ENCODE results near the gene NCK2. TPM values are rescaled to one million over a fixed set of nuclear protein-coding genes. Genes with fewer than 3 reads are reported as not detected.

Gene NCK2
- total and polyA plus RNA-seq, 2 experiments from 2014 or later = 72.6 to 100 TPM

DNA sequence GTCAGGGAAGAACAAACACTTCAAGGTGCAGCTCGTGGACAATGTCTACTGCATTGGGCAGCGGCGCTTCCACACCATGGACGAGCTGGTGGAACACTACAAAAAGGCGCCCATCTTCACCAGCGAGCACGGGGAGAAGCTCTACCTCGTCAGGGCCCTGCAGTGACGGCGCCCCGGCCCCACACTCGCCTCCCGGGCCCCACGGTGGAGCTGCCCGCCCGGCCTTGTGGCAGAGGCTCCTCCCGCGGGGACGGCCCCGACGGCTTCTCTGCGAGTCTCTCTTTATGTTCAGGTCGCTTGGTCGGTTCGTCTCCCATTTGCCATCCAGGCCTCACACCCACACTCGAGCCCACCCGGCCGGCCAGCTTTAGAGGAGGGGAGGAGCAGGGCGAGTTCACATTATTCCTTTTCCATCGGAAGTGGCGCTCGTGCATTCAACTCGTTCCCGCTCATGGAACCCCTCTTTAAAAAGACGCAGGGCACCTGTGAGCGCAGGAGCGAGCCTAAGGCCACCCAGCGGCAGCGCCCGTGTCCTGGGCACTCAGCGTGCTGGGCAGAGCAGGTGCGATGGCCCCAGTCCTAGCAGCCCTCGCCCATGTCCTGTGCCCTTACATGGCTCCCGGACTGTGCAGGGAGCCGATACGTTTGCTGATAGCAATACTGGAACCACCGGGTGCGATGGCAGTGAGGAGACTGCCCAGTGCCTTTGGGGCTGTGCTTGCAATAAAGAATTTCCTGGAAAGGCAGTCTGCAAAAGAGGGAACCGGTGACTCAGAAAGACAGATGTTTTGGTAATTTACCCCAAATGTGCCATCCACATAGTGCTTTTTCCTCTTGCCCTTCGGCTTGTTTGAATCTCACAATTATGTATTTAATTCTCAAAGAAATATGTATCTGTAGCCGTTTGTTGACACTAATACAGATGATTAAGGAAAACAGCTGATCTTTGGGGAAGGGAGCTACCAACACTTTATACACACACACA is 148.6 kb downstream of the NCK2 start:
- Histone ChIP-seq H3K36me3 (replicated peaks; ENCODE audit: insufficient read depth, low read depth) (no peaks in the 10 kb centered on the region), H3K27me3 (no peaks in the 10 kb centered on the region)

DNA sequence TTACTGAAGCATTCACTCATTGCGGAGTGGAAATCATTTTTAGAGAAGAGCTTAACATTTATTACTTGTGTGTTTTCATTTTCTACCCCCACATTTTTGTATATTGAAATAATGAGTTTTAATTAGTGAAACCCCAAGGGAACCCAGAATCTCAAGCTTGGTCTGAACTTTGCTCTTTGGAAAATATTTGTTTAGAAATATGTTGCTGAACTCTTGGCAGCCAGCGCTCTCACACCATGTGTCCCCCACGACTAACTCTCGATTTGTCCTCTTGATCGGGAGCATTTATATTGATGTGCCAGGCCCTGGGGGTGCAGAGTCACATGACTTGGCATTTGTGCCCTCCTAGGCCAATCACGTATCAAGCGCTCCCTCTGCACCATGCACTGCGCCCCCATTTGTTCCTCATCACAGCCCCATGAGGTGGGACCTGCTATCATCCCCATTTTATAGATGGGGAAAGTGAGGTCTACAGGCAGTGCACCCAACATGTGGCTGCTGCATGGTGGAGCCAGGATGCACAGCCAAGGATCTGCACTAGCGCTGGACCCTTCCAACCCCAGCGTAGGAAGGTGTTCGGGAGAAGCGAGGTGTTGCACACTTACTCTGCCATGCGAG is 149.7 kb downstream of the NCK2 start:
- Histone ChIP-seq H3K27me3 (no peaks in the 10 kb centered on the region), H2AFZ (no peak overlapping the region), H3K36me3 (replicated peaks; ENCODE audit: insufficient read depth, low read depth) (no peaks in the 10 kb centered on the region), H3K4me1 (ENCODE audit: insufficient read depth) (no peaks in the 10 kb centered on the region), H3K27ac (no peak overlapping the region), H4K20me1 (ENCODE audit: insufficient read depth, poor library complexity, severe bottlenecking) (peaks cover 5% of the 10 kb centered on the region), H3K9me3 (ENCODE audit: low read depth) (peaks cover 4% of the 10 kb centered on the region), H3K79me2 (peaks cover 41% of the 10 kb centered on the region), H3K4me3 (no peak overlapping the region), H3K4me2 (no peak overlapping the region), H3K9me2 (replicated peaks; ENCODE audit: insufficient read depth) (no peaks in the 10 kb centered on the region)
- 98% methylated on average over 13 of the region's 13 CpGs for WGBS (ENCODE audit: low lambda C conversion rate, missing lambda C conversion rate)
- DNase-seq (ENCODE audit: low spot score) = no peak
- TF ChIP-seq EZH2 (IDR thresholded peaks at IDR 0.05; ENCODE audit: borderline replicate concordance) (no peak), EZH2phosphoT487 (IDR thresholded peaks at IDR 0.05; ENCODE audit: low read depth, severe bottlenecking, unreplicated experiment) (no peak)
- TF ChIP-seq, protein P1, sequence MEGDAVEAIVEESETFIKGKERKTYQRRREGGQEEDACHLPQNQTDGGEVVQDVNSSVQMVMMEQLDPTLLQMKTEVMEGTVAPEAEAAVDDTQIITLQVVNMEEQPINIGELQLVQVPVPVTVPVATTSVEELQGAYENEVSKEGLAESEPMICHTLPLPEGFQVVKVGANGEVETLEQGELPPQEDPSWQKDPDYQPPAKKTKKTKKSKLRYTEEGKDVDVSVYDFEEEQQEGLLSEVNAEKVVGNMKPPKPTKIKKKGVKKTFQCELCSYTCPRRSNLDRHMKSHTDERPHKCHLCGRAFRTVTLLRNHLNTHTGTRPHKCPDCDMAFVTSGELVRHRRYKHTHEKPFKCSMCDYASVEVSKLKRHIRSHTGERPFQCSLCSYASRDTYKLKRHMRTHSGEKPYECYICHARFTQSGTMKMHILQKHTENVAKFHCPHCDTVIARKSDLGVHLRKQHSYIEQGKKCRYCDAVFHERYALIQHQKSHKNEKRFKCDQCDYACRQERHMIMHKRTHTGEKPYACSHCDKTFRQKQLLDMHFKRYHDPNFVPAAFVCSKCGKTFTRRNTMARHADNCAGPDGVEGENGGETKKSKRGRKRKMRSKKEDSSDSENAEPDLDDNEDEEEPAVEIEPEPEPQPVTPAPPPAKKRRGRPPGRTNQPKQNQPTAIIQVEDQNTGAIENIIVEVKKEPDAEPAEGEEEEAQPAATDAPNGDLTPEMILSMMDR (IDR thresholded peaks at IDR 0.05; ENCODE audit: poor library complexity) = no peak

More for the DNA sequence above, 148.6 kb downstream of the NCK2 start:
- no peaks in the 10 kb centered on the region for H3K4me1 ChIP-seq (ENCODE audit: insufficient read depth)
- TF ChIP-seq, protein P1 (IDR thresholded peaks at IDR 0.05; ENCODE audit: poor library complexity) = no peak
- TF ChIP-seq EZH2phosphoT487 (IDR thresholded peaks at IDR 0.05; ENCODE audit: low read depth, severe bottlenecking, unreplicated experiment) = no peak
- no peak for TF ChIP-seq EZH2 (IDR thresholded peaks at IDR 0.05; ENCODE audit: borderline replicate concordance)
- no peak for DNase-seq (ENCODE audit: low spot score)
- H4K20me1 ChIP-seq (ENCODE audit: insufficient read depth, poor library complexity, severe bottlenecking) = peaks cover 5% of the 10 kb centered on the region
- H3K27ac ChIP-seq = no peak overlapping the region
- H2AFZ ChIP-seq = no peak overlapping the region
- peaks cover 52% of the 10 kb centered on the region for H3K79me2 ChIP-seq
- H3K9me3 ChIP-seq (ENCODE audit: low read depth) = peaks cover 4% of the 10 kb centered on the region
- no peak overlapping the region for H3K4me3 ChIP-seq
- no peaks in the 10 kb centered on the region for H3K9me2 ChIP-seq (replicated peaks; ENCODE audit: insufficient read depth)
- no peak overlapping the region for H3K4me2 ChIP-seq
- WGBS (ENCODE audit: low lambda C conversion rate, missing lambda C conversion rate) = 96% methylated on average over 42 of the region's 51 CpGs

DNA sequence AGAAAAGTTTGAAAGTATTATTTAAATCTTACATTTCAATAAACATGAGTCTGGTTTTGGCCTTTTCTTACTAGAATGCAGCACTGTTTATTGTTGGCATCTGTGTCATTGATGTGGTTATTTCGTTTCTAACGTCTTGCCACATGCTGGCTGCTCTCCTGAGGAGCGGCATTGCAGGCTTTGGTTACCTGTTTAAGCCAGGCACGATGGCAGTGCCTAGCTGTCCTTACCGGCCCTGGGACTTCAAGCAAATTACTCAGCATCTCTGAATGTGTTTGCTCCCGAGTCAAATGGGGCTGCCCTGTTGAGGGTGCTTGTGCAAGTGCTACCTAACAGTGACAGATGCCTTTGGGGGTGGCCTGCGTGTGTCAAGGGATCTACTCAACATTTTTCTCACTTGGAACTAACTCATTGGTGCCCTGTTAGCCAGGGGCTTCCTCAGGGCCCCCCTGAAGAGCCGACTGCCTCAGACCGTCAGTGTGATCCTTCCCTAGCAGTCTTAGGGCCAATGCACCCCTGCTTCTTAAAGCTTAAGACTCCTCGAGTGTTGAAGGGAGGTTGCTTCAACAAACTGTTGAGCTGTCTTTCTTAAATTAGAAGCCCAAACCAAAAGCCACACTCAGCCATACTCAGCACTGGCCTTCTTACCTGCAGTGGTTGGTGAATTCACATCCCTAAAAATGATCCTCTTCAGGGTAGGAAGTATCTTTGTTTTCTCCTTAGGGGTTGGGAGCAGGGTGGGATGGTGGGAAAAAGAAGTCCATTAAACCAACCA is 151.5 kb downstream of the NCK2 start:
- Histone ChIP-seq H2AFZ (no peak overlapping the region), H3K27ac (no peak overlapping the region), H3K79me2 (peaks cover 24% of the 10 kb centered on the region), H3K4me1 (ENCODE audit: insufficient read depth) (no peaks in the 10 kb centered on the region), H3K36me3 (replicated peaks; ENCODE audit: insufficient read depth, low read depth) (no peaks in the 10 kb centered on the region), H3K27me3 (no peaks in the 10 kb centered on the region), H3K9me2 (replicated peaks; ENCODE audit: insufficient read depth) (no peaks in the 10 kb centered on the region), H3K9me3 (ENCODE audit: low read depth) (peaks cover 4% of the 10 kb centered on the region), H3K4me3 (no peak overlapping the region), H4K20me1 (ENCODE audit: insufficient read depth, poor library complexity, severe bottlenecking) (peaks cover 5% of the 10 kb centered on the region), H3K4me2 (no peak overlapping the region)
- 90% methylated on average over 10 of the region's 10 CpGs for WGBS (ENCODE audit: low lambda C conversion rate, missing lambda C conversion rate)
- TF ChIP-seq, protein P1 (IDR thresholded peaks at IDR 0.05; ENCODE audit: poor library complexity) = no peak
- TF ChIP-seq EZH2 (IDR thresholded peaks at IDR 0.05; ENCODE audit: borderline replicate concordance) (no peak), EZH2phosphoT487 (IDR thresholded peaks at IDR 0.05; ENCODE audit: low read depth, severe bottlenecking, unreplicated experiment) (no peak)
- no peak for DNase-seq (ENCODE audit: low spot score)
